ENCODE measurements around the gene CCL26.
"Not testable (repeated sequence)": the region's sequence is repeated elsewhere in the genome, so short reads cannot be mapped to it uniquely, and the experiment has no call there.

GRCh38 chr7:75727351-75727750 lies 44.7 kb downstream of the CCL26 start:
- TF ChIP-seq CTCF (tag by site-specific recombination; IDR thresholded peaks at IDR 0.05); MZF1 (tag by site-specific recombination; IDR thresholded peaks at IDR 0.05; ENCODE audit: borderline replicate concordance); ZNF10 (tag by site-specific recombination; IDR thresholded peaks at IDR 0.05); ZNF530 (tag by site-specific recombination; IDR thresholded peaks at IDR 0.05; ENCODE audit: low read depth); ZNF776 (tag by site-specific recombination; IDR thresholded peaks at IDR 0.05; ENCODE audit: borderline replicate concordance); ZBTB7A (tag by site-specific recombination; IDR thresholded peaks at IDR 0.05; ENCODE audit: low read depth); SP2 (tag by site-specific recombination; IDR thresholded peaks at IDR 0.05); BCL11A (tag by site-specific recombination; IDR thresholded peaks at IDR 0.05; ENCODE audit: low read depth); ZNF76 (tag by site-specific recombination; IDR thresholded peaks at IDR 0.05; ENCODE audit: borderline replicate concordance, low read depth): not testable (repeated sequence)

All from HEK293 (cell line).